Measurements from ENCODE around the gene ENPP3. TPM values are rescaled to one million over a fixed set of nuclear protein-coding genes. Genes with fewer than 3 reads are reported as not detected.

The ENPP3 gene
- total and polyA plus RNA-seq, 2 of the 13 experiments (the other 11 are each of a cell fraction or from before 2014, with no cell fraction given) = 40.0 to 75.4 TPM

- peaks cover 62% of the 10 kb centered on the region for H3K4me1 ChIP-seq (ENCODE audit: insufficient read depth, low read length)
- no peaks in the 10 kb centered on the region for H3K79me2 ChIP-seq (ENCODE audit: insufficient read depth, low read length)
- in situ Hi-C loops (cut with HindIII; ENCODE audit: extremely low pct_ligation_motif_present, low pct_unique_long_range_greater_than_20kb) (no loop called here), intact Hi-C loops (cut with micrococcal nuclease; ENCODE audit: unreplicated experiment) (no loop called here)
- no peak overlapping the region for H3K9ac ChIP-seq (ENCODE audit: insufficient read depth, low read depth, low read length)
- ATAC-seq = no peak
- no peak overlapping the region for H3K4me3 ChIP-seq (replicated peaks in 1 of 3; ENCODE audit: insufficient read depth in 1 of 3, low read depth in 2 of 3, low read length in 3 of 3)
- CTCF ChIA-PET (ENCODE audit: low intra/inter-chr PET ratio, low total read pairs) = no interaction called here
- POLR2A ChIA-PET = no interaction called here
- TF ChIP-seq ZNF318 (CRISPR knock-in tag; IDR thresholded peaks at IDR 0.05) = no peak
- no peak for TF ChIP-seq KAT8 (CRISPR knock-in tag; IDR thresholded peaks at IDR 0.05)
- TF ChIP-seq ZNF446 (CRISPR knock-in tag; IDR thresholded peaks at IDR 0.05) = no peak
- TF ChIP-seq ZNF292 (CRISPR knock-in tag; IDR thresholded peaks at IDR 0.05; ENCODE audit: borderline replicate concordance, low read depth) = no peak
- TF ChIP-seq ZNF800 (CRISPR knock-in tag; IDR thresholded peaks at IDR 0.05) = no peak
- no peak for DNase-seq (ENCODE audit: low spot score)
- WGBS (ENCODE audit: low lambda C conversion rate) = 94% methylated on average over 4 of the region's 4 CpGs
- H2AFZ ChIP-seq (ENCODE audit: low read length) = no peak overlapping the region
- BruUV-seq (replicated peaks) = no TSS peak
- H3K27ac ChIP-seq (ENCODE audit: extremely low read length, insufficient read depth, low read length) = no peak overlapping the region
- no peaks in the 10 kb centered on the region for H3K9me3 ChIP-seq (ENCODE audit: low read length)
- H4K20me1 ChIP-seq (ENCODE audit: insufficient read depth, low read length) = no peaks in the 10 kb centered on the region
- H3K36me3 ChIP-seq (replicated peaks in 1 of 2; ENCODE audit: control insufficient read depth in 1 of 2, insufficient read depth in 2 of 2, low read length in 2 of 2) = no peaks in the 10 kb centered on the region
- H3K27me3 ChIP-seq (ENCODE audit: control insufficient read depth in 1 of 2, insufficient read depth in 2 of 2, low read length in 2 of 2) = no peaks in the 10 kb centered on the region
- no peak overlapping the region for H3K4me2 ChIP-seq (ENCODE audit: low read depth, low read length)
- no peak for FAIRE-seq
Observed at GRCh38 chr6:131758920-131759319, 121.8 kb downstream of the ENPP3 start.
